Body of pancreas (tissue), 4 donors: ENCODE measurements around the gene EHBP1L1.

Experiments
- CTCF ChIP-seq, 7 experiments: fragments of 450-650 bp in 4 of 7; fragments of 200-600 bp in 3 of 7; sonication (generic) in 3 of 7; IDR thresholded peaks; one replicate each; pipeline ENCODE4 v1.5.1; 2016 to 2019; ENCODE audit warnings: antibody characterized with exemption in 7 of 7
- POLR2A ChIP-seq, 3 donors: fragments of 450-650 bp; IDR thresholded peaks; one replicate each; pipeline ENCODE4 v1.6.1; 2016; ENCODE audit warnings: antibody characterized with exemption in 3 of 3, mild to moderate bottlenecking in 2 of 3

- TF ChIP-seq CTCF (IDR thresholded peaks at IDR 0.05) (no peak), POLR2A (IDR thresholded peaks at IDR 0.05) (no peak)
These were observed 15.1 kb upstream of the EHBP1L1 start for GRCh38 chr11:65560555-65561418.
